ENCODE data around the gene PARVA.

The PARVA gene

GRCh38 chr11:12499071-12499470, 121.7 kb downstream of the PARVA start:
- TF ChIP-seq POLR2A (IDR thresholded peaks at IDR 0.05; ENCODE audit: low read depth, low read length) (no peak), TAF1 (IDR thresholded peaks at IDR 0.05; ENCODE audit: borderline replicate concordance, low read depth, low read length) (no peak), POLR2AphosphoS5 (IDR thresholded peaks at IDR 0.05; ENCODE audit: low read depth, low read length) (no peak)
- FAIRE-seq (no peak), DNase-seq (ENCODE audit: insufficient read length) (no peak)

- no peak for DNase-seq (ENCODE audit: insufficient read length)
- FAIRE-seq: no peak
- no peak for TF ChIP-seq POLR2AphosphoS5 (IDR thresholded peaks at IDR 0.05; ENCODE audit: low read depth, low read length)
- TF ChIP-seq TAF1 (IDR thresholded peaks at IDR 0.05; ENCODE audit: borderline replicate concordance, low read depth, low read length): no peak
- no peak for TF ChIP-seq POLR2A (IDR thresholded peaks at IDR 0.05; ENCODE audit: low read depth, low read length)
Measured at GRCh38 chr11:12502046-12502445, 124.7 kb downstream of the PARVA start.

DNA sequence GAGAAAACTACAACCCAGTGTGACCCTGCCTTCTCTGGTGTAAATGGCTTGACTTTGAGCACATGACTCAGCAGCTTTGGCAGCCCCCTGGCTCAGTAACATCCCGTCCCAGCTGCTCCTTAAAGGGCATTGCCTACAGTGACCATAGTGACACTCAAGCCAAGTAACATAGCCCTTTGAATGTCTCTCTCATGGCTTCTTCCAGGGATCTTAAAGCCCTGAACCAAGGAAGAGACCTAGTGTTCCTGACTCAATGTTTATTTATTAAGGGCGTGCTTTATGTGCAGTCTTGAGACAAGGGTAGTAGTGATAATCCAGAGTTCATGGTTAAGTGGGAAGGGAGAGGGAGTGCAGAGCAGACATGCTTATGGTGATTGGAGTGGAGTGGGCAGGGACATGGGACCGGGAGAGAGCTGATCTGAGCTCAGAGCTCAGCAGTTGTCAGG, 125.7 kb downstream of the PARVA start:
- DNase-seq (ENCODE audit: insufficient read length): no peak
- TF ChIP-seq POLR2AphosphoS5 (IDR thresholded peaks at IDR 0.05; ENCODE audit: low read depth, low read length): no peak
- TF ChIP-seq TAF1 (IDR thresholded peaks at IDR 0.05; ENCODE audit: borderline replicate concordance, low read depth, low read length): no peak
- no peak for TF ChIP-seq POLR2A (IDR thresholded peaks at IDR 0.05; ENCODE audit: low read depth, low read length)
- no peak for FAIRE-seq

GRCh38 chr11:12503886-12504285, 126.5 kb downstream of the PARVA start:
- DNase-seq (ENCODE audit: insufficient read length): no peak
- TF ChIP-seq POLR2A (IDR thresholded peaks at IDR 0.05; ENCODE audit: low read depth, low read length) (no peak), POLR2AphosphoS5 (IDR thresholded peaks at IDR 0.05; ENCODE audit: low read depth, low read length) (no peak), TAF1 (IDR thresholded peaks at IDR 0.05; ENCODE audit: borderline replicate concordance, low read depth, low read length) (no peak)
- FAIRE-seq: no peak

GRCh38 chr11:12505183-12505582, 127.8 kb downstream of the PARVA start:
- TF ChIP-seq POLR2AphosphoS5 (IDR thresholded peaks at IDR 0.05; ENCODE audit: low read depth, low read length) (no peak), TAF1 (IDR thresholded peaks at IDR 0.05; ENCODE audit: borderline replicate concordance, low read depth, low read length) (no peak), POLR2A (IDR thresholded peaks at IDR 0.05; ENCODE audit: low read depth, low read length) (no peak)
- DNase-seq (ENCODE audit: insufficient read length) (no peak), FAIRE-seq (no peak)

- TF ChIP-seq POLR2AphosphoS5 (IDR thresholded peaks at IDR 0.05; ENCODE audit: low read depth, low read length): no peak
- no peak for TF ChIP-seq TAF1 (IDR thresholded peaks at IDR 0.05; ENCODE audit: borderline replicate concordance, low read depth, low read length)
- no peak for TF ChIP-seq POLR2A (IDR thresholded peaks at IDR 0.05; ENCODE audit: low read depth, low read length)
Measured at GRCh38 chr11:12506404-12506921, 129.1 kb downstream of the PARVA start.

GRCh38 chr11:12507391-12507790, 130.0 kb downstream of the PARVA start:
- TF ChIP-seq TAF1 (IDR thresholded peaks at IDR 0.05; ENCODE audit: borderline replicate concordance, low read depth, low read length) (no peak), POLR2AphosphoS5 (IDR thresholded peaks at IDR 0.05; ENCODE audit: low read depth, low read length) (no peak), POLR2A (IDR thresholded peaks at IDR 0.05; ENCODE audit: low read depth, low read length) (no peak)
- FAIRE-seq (no peak), DNase-seq (ENCODE audit: insufficient read length) (no peak)

More at GRCh38 chr11:12506404-12506921, 129.1 kb downstream of the PARVA start:
- FAIRE-seq (no peak), DNase-seq (ENCODE audit: insufficient read length) (no peak)

GRCh38 chr11:12508151-12508751, 130.9 kb downstream of the PARVA start:
- no peak for DNase-seq (ENCODE audit: insufficient read length)
- TF ChIP-seq POLR2AphosphoS5 (IDR thresholded peaks at IDR 0.05; ENCODE audit: low read depth, low read length) (no peak), TAF1 (IDR thresholded peaks at IDR 0.05; ENCODE audit: borderline replicate concordance, low read depth, low read length) (no peak), POLR2A (IDR thresholded peaks at IDR 0.05; ENCODE audit: low read depth, low read length) (no peak)
- no peak for FAIRE-seq

- FAIRE-seq (no peak), DNase-seq (ENCODE audit: insufficient read length) (no peak)
- TF ChIP-seq POLR2A (IDR thresholded peaks at IDR 0.05; ENCODE audit: low read depth, low read length): no peak
- TF ChIP-seq TAF1 (IDR thresholded peaks at IDR 0.05; ENCODE audit: borderline replicate concordance, low read depth, low read length): no peak
- TF ChIP-seq POLR2AphosphoS5 (IDR thresholded peaks at IDR 0.05; ENCODE audit: low read depth, low read length): no peak
Measured at GRCh38 chr11:12509371-12509770, 132.0 kb downstream of the PARVA start.

DNA sequence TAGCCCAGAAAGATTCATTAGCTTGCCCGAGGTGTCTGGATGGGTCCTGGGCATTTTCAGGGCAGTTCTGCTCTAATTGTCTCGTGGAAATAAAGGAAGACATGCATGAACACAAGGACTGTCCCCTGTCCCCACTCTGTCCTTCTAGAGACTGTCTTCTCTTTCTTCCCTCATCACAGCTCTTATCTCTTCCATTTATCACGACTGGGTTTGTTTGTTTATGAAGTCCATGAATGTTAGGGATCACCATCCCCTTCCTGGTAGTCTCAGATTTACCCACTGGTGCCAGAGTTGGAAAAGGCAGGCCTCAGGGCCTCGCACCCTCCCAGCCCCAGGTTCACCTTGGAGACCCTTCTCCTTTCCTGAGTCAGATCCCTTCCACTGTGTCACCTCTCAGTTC, 134.8 kb downstream of the PARVA start:
- TF ChIP-seq POLR2A (IDR thresholded peaks at IDR 0.05; ENCODE audit: low read depth, low read length) (no peak), TAF1 (IDR thresholded peaks at IDR 0.05; ENCODE audit: borderline replicate concordance, low read depth, low read length) (no peak), POLR2AphosphoS5 (IDR thresholded peaks at IDR 0.05; ENCODE audit: low read depth, low read length) (no peak)
- no peak for FAIRE-seq
- DNase-seq (ENCODE audit: insufficient read length): no peak

- DNase-seq (ENCODE audit: insufficient read length) (no peak), FAIRE-seq (no peak)
- TF ChIP-seq TAF1 (IDR thresholded peaks at IDR 0.05; ENCODE audit: borderline replicate concordance, low read depth, low read length): no peak
- TF ChIP-seq POLR2AphosphoS5 (IDR thresholded peaks at IDR 0.05; ENCODE audit: low read depth, low read length): no peak
- no peak for TF ChIP-seq POLR2A (IDR thresholded peaks at IDR 0.05; ENCODE audit: low read depth, low read length)
Measured at GRCh38 chr11:12512826-12513395, 135.5 kb downstream of the PARVA start.
